GM23338 (cell line): ENCODE data around the gene BRME1. TPM values are rescaled to one million over a fixed set of nuclear protein-coding genes. Genes with fewer than 3 reads are reported as not detected.

ENCODE experiments used
- ATAC-seq: fragments of 200-7000 bp; cut with Tn5 transposase; 3 replicates; pipeline ENCODE4 v1.9.1; 2020
- DNase-seq: peaks from one replicate; pipeline ENCODE4 v3.0.0-alpha.2; 2015; ENCODE audit warnings: low spot score
- H2AFZ ChIP-seq: fragments of 200-600 bp; sonication (generic); 2 replicates; pipeline ENCODE4 v1.8.0; 2016; ENCODE audit warnings: antibody characterized with exemption, mild to moderate bottlenecking, moderate library complexity
- H3F3A ChIP-seq: fragments of 200-600 bp; sonication (generic); replicated peaks from 2 replicates; pipeline ENCODE4 v1.8.0; 2017; ENCODE audit warnings: antibody characterized with exemption, mixed run types, low read depth
- H3K27ac ChIP-seq: fragments of 200-600 bp; sonication (generic); 2 replicates; pipeline ENCODE4 v1.6.1; 2016; ENCODE audit warnings: low read depth
- H3K27me3 ChIP-seq: fragments of 200-600 bp; sonication (generic); 2 replicates; pipeline ENCODE4 v1.8.0; 2016; ENCODE audit warnings: mild to moderate bottlenecking, mixed run types, moderate library complexity; ENCODE audit not compliant: insufficient read depth
- H3K36me3 ChIP-seq: fragments of 200-600 bp; sonication (generic); 2 replicates; pipeline ENCODE4 v1.8.0; 2016; ENCODE audit warnings: mild to moderate bottlenecking; ENCODE audit not compliant: insufficient read depth
- H3K4me1 ChIP-seq: fragments of 200-600 bp; sonication (generic); 2 replicates; pipeline ENCODE4 v1.8.0; 2016; ENCODE audit warnings: mild to moderate bottlenecking, moderate library complexity; ENCODE audit not compliant: insufficient read depth
- H3K4me2 ChIP-seq: fragments of 200-600 bp; sonication (generic); 2 replicates; pipeline ENCODE4 v1.7.1; 2017; ENCODE audit warnings: mixed run types
- H3K4me3 ChIP-seq: fragments of 200-600 bp; sonication (generic); 2 replicates; pipeline ENCODE4 v1.6.1; 2016; ENCODE audit warnings: mixed run types
- H3K79me2 ChIP-seq: fragments of 200-600 bp; sonication (generic); replicated peaks from 2 replicates; pipeline ENCODE4 v1.8.0; 2017; ENCODE audit warnings: mild to moderate bottlenecking; ENCODE audit not compliant: insufficient read depth
- H3K9me2 ChIP-seq: fragments of 200-600 bp; sonication (generic); 2 replicates; pipeline ENCODE4 v1.8.0; 2017; ENCODE audit not compliant: insufficient read depth
- H4K20me1 ChIP-seq: fragments of 200-600 bp; sonication (generic); replicated peaks from 2 replicates; pipeline ENCODE4 v1.8.0; 2017; ENCODE audit warnings: mild to moderate bottlenecking; ENCODE audit not compliant: insufficient read depth
- H3K27ac Mint-ChIP-seq: 2 replicates; pipeline ENCODE4 v1.8.0; 2020; ENCODE audit warnings: inconsistent platforms, mild to moderate bottlenecking, moderate library complexity, mixed read lengths
- H3K27me3 Mint-ChIP-seq: 3 replicates; pipeline ENCODE4 v1.8.0; 2022; ENCODE audit warnings: low read depth, mild to moderate bottlenecking, moderate library complexity, mixed read lengths, inconsistent platforms; ENCODE audit not compliant: insufficient read depth, poor library complexity
- H3K36me3 Mint-ChIP-seq: 3 replicates; pipeline ENCODE4 v1.8.0; 2021; ENCODE audit warnings: low read depth, mild to moderate bottlenecking, inconsistent platforms, moderate library complexity, mixed read lengths
- H3K4me1 Mint-ChIP-seq: 3 replicates; pipeline ENCODE4 v1.8.0; 2020; ENCODE audit warnings: mild to moderate bottlenecking, inconsistent platforms, mixed read lengths
- H3K4me3 Mint-ChIP-seq: 3 replicates; pipeline ENCODE4 v1.8.0; 2021; ENCODE audit warnings: moderate library complexity, mild to moderate bottlenecking, inconsistent platforms, mixed read lengths
- H3K9me3 Mint-ChIP-seq: 3 replicates; pipeline ENCODE4 v1.8.0; 2020; ENCODE audit warnings: moderate library complexity, mild to moderate bottlenecking, inconsistent platforms, mixed read lengths
- CTCF ChIP-seq, 2 experiments: fragments of 200-600 bp in 1 of 2; sonication (generic) in 1 of 2; conservative IDR thresholded peaks; 2 replicates each; pipeline versions ENCODE4 v1.5.1 to v1.6.1; 2016 to 2017; ENCODE audit warnings: antibody characterized with exemption in 2 of 2, low read depth in 2 of 2, mild to moderate bottlenecking in 2 of 2, moderate library complexity in 1 of 2
- ETS1 ChIP-seq: IDR thresholded peaks from 2 replicates; pipeline ENCODE4 v1.6.1; 2016; ENCODE audit warnings: antibody characterized with exemption
- EZH2phosphoT487 ChIP-seq: fragments of 200-600 bp; sonication (generic); IDR thresholded peaks from one replicate; pipeline ENCODE4 v1.8.1; 2018; ENCODE audit warnings: antibody characterized with exemption; ENCODE audit not compliant: unreplicated experiment
- POLR2AphosphoS5 ChIP-seq: IDR thresholded peaks from 2 replicates; pipeline ENCODE4 v1.6.1; 2016; ENCODE audit warnings: antibody characterized with exemption, low read depth
- REST ChIP-seq: IDR thresholded peaks from one replicate; pipeline ENCODE4 v1.6.1; 2018; ENCODE audit warnings: antibody characterized with exemption; ENCODE audit not compliant: unreplicated experiment
- STAT1 ChIP-seq: IDR thresholded peaks from one replicate; pipeline ENCODE4 v1.6.1; 2016; ENCODE audit warnings: antibody characterized with exemption; ENCODE audit not compliant: unreplicated experiment
- ZNF114 ChIP-seq: fragments of 250-450 bp; sonication (Bioruptor Pico); IDR thresholded peaks from 2 replicates; pipeline ENCODE4 v1.5.0; 2020; ENCODE audit warnings: mild to moderate bottlenecking, moderate library complexity
- ZNF462 ChIP-seq: fragments of 250-450 bp; sonication (Bioruptor Pico); IDR thresholded peaks from 2 replicates; pipeline ENCODE4 v1.5.0; 2020; ENCODE audit warnings: mild to moderate bottlenecking, moderate library complexity
- polyA plus RNA-seq: library from polyadenylated mRNA; unstranded; fragments of >200 nt; fragmentation: Nextera tagmentation; extraction: Ambion mirVana; gene quantifications from 2 replicates; pipeline ENCODE4 v1.2.1, GENCODE V29; 2016
- total RNA-seq: library from RNA; depleted of rRNA; stranded (reverse); fragments of >200 nt; shearing (Covaris generic); gene quantifications from 2 replicates; pipeline ENCODE4 v1.2.3, GENCODE V29; 2014

BRME1 gene
- total and polyA plus RNA-seq, 2 experiments from 2014 or later = 3.9 to 4.0 TPM

GRCh38 chr19:13860679-13861391 is 45.1 kb downstream of the BRME1 start:
- no peaks in the 10 kb centered on the region for H3K9me2 ChIP-seq
- no peaks in the 10 kb centered on the region; the same call in 2 of the 3 replicates for H3K36me3 Mint-ChIP-seq
- H2AFZ ChIP-seq = peak overlapping the region; percentile 49
- H3K79me2 ChIP-seq = no peaks in the 10 kb centered on the region
- no peak for ATAC-seq
- H3K4me2 ChIP-seq = peak overlapping the region; percentile 72
- TF ChIP-seq ZNF462 (CRISPR knock-in tag) (no peak), REST (no peak), POLR2AphosphoS5 (no peak), ETS1 (no peak), CTCF (conservative IDR thresholded peaks at IDR 0.05; ENCODE audit: low read depth in 2 of 2) (no peak), ZNF114 (CRISPR knock-in tag) (no peak), STAT1 (no peak), EZH2phosphoT487 (no peak)
- peaks cover 21% of the 10 kb centered on the region for H3F3A ChIP-seq
- H3K4me1 ChIP-seq = peaks cover 10% of the 10 kb centered on the region
- peaks cover 31% of the 10 kb centered on the region for H3K27me3 ChIP-seq
- no peak overlapping the region for H3K27ac Mint-ChIP-seq
- no peaks in the 10 kb centered on the region for H4K20me1 ChIP-seq
- H3K27me3 Mint-ChIP-seq = peaks cover 38% of the 10 kb centered on the region
- no peaks in the 10 kb centered on the region for H3K36me3 ChIP-seq
- no peak overlapping the region for H3K4me3 ChIP-seq
- H3K4me3 Mint-ChIP-seq = no peak overlapping the region; the same call in 2 of the 3 replicates
- peaks cover 15% of the 10 kb centered on the region for H3K4me1 Mint-ChIP-seq
- no peak overlapping the region for H3K27ac ChIP-seq
- no peak for DNase-seq
- no peaks in the 10 kb centered on the region; the same call in 2 of the 3 replicates for H3K9me3 Mint-ChIP-seq
